Measurements from ENCODE around the gene PAIP2. TPM values are rescaled to one million over a fixed set of nuclear protein-coding genes. Genes with fewer than 3 reads are reported as not detected.

Gene PAIP2
- total RNA-seq, 1 donor from 2014 or later = 66.0 TPM

DNA sequence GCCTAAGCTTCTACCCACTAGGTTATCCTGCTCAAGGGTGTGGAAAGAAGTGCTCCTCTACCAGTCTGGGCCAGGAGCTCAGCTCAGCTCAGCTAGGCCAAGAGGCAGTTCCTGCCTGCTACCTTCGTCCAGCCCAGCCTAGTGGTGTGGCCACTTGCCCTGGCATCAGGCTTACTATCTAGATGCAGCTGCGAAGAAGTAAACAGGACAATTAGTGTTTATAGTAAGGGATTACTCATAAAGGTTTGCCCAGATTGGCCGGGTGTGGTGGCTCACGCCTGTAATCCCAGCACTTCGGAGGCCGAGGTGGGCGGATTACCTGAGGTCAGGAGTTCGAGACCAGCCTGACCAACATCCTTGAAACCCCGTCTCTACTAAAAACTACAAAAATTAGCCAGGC lies 75.0 kb downstream of the PAIP2 start:
- no peaks in the 10 kb centered on the region for H3K9me3 ChIP-seq
- no peaks in the 10 kb centered on the region for H3K27me3 ChIP-seq
- peak overlapping the region; percentile 50 for H3K27ac ChIP-seq
- no peak for DNase-seq (ENCODE audit: extremely low spot score in 2 of 2)
- TF ChIP-seq POLR2AphosphoS5 (IDR thresholded peaks at IDR 0.05; ENCODE audit: insufficient read depth in 1 of 2, low read depth in 1 of 2) (no peak), POLR2A (IDR thresholded peaks at IDR 0.05) (no peak)
- TF ChIP-seq, protein P1, sequence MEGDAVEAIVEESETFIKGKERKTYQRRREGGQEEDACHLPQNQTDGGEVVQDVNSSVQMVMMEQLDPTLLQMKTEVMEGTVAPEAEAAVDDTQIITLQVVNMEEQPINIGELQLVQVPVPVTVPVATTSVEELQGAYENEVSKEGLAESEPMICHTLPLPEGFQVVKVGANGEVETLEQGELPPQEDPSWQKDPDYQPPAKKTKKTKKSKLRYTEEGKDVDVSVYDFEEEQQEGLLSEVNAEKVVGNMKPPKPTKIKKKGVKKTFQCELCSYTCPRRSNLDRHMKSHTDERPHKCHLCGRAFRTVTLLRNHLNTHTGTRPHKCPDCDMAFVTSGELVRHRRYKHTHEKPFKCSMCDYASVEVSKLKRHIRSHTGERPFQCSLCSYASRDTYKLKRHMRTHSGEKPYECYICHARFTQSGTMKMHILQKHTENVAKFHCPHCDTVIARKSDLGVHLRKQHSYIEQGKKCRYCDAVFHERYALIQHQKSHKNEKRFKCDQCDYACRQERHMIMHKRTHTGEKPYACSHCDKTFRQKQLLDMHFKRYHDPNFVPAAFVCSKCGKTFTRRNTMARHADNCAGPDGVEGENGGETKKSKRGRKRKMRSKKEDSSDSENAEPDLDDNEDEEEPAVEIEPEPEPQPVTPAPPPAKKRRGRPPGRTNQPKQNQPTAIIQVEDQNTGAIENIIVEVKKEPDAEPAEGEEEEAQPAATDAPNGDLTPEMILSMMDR (IDR thresholded peaks at IDR 0.05) = no peak
- no peak overlapping the region for H3K4me3 ChIP-seq
- intact Hi-C loops (cut with DNase I) = no loop called here
- peaks cover 41% of the 10 kb centered on the region for H3K4me1 ChIP-seq
- H3K36me3 ChIP-seq = no peaks in the 10 kb centered on the region

DNA sequence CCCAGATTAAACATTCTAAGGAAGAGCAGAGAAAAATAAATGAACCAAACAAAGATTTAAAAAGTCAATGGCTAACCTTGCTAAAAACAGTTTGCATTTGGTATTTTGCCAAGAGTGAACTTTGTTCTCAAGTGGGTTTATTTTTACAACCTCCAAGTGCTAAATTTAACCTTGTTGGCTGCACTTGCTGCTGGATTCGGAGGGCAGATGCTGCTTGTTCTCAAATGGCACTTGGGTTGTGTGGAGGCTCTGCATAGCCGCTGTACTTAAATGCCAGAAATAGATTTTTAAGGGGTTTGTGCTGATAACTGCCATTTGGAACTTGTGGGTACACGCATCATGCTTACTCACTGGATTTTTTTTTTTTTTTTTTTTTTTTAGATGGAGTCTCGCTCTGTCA lies 75.6 kb downstream of the PAIP2 start:
- intact Hi-C loops (cut with DNase I) = no loop called here
- Histone ChIP-seq H3K9me3 (no peaks in the 10 kb centered on the region), H3K4me1 (peaks cover 41% of the 10 kb centered on the region), H3K4me3 (no peak overlapping the region), H3K27ac (peak overlapping the region; percentile 50), H3K27me3 (no peaks in the 10 kb centered on the region), H3K36me3 (no peaks in the 10 kb centered on the region)
- no peak for DNase-seq (ENCODE audit: extremely low spot score in 2 of 2)
- TF ChIP-seq POLR2A (IDR thresholded peaks at IDR 0.05) (no peak), POLR2AphosphoS5 (IDR thresholded peaks at IDR 0.05; ENCODE audit: insufficient read depth in 1 of 2, low read depth in 1 of 2) (peak in 1 of 2 donors; percentile 36)
- TF ChIP-seq, protein P1 (IDR thresholded peaks at IDR 0.05) = no peak

DNA sequence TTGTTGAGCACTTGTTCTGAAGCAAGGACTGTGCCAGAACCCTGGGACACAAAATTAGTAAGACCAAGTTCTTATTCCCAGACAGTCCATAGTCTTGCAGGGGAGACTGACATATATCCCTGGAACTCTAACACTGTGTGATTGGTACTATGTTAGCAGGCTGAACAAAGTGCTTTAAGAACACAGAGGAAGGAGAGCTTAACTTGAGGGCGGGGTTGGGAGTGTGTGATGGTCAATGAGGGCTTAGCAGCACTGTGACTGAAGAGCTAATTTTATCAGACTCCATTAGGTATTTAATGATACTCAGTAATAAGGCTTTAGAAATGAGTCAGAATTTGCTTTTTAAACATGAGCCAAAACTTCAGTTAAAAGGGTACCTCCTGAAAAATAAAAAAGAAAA lies 77.1 kb downstream of the PAIP2 start:
- intact Hi-C loops (cut with DNase I) = no loop called here
- no peaks in the 10 kb centered on the region for H3K36me3 ChIP-seq

More for the DNA sequence above, 77.1 kb downstream of the PAIP2 start:
- no peak for TF ChIP-seq POLR2AphosphoS5 (IDR thresholded peaks at IDR 0.05; ENCODE audit: insufficient read depth in 1 of 2, low read depth in 1 of 2)
- Histone ChIP-seq H3K9me3 (no peaks in the 10 kb centered on the region), H3K4me1 (peaks cover 39% of the 10 kb centered on the region), H3K4me3 (no peak overlapping the region), H3K27ac (no peak overlapping the region), H3K27me3 (no peaks in the 10 kb centered on the region)
- no peak for DNase-seq (ENCODE audit: extremely low spot score in 2 of 2)

Small RNA genes lying within 50 kb of the gene (small RNA-seq; reads per million reads assigned to genes)
- not detected for gene RNA5SP195

Other genes starting within 250 kb of the PAIP2 start
- 35.6 TPM for gene SIL1, start 143.5 kb upstream of the PAIP2 start, total RNA-seq
- 126 TPM for gene MATR3, start 48.1 kb upstream of the PAIP2 start, total RNA-seq
- gene SLC23A1, start 41.4 kb downstream of the PAIP2 start, total RNA-seq = not detected
- gene MZB1, start 48.1 kb downstream of the PAIP2 start, total RNA-seq = not detected
- 2.5 TPM for gene PROB1, start 53.2 kb downstream of the PAIP2 start, total RNA-seq
- 12.3 TPM for gene SPATA24, start 62.2 kb downstream of the PAIP2 start, total RNA-seq
- 7.6 TPM for gene DNAJC18, start 97.7 kb downstream of the PAIP2 start, total RNA-seq
- gene ECSCR, start 120.9 kb downstream of the PAIP2 start, total RNA-seq = 37.1 TPM
- not detected for gene SMIM33, start 129.2 kb downstream of the PAIP2 start, total RNA-seq
- 103 TPM for gene STING1, start 140.9 kb downstream of the PAIP2 start, total RNA-seq
- gene UBE2D2, start 219.5 kb downstream of the PAIP2 start, total RNA-seq = 57.5 TPM